ENCODE results near the gene PROX2. TPM values are rescaled to one million over a fixed set of nuclear protein-coding genes. Genes with fewer than 3 reads are reported as not detected.

Gene PROX2
- total RNA-seq, 2 experiments from 2014 or later, result 0.50 to 0.76 TPM

GRCh38 chr14:74859757-74860552 is 16.0 kb downstream of the PROX2 start:
- CTCF ChIA-PET, result interaction anchor here (1.0 to 8.9 kb wide), 17 partner anchors 8 to 251 kb away, joined by 3 to 175 read pairs (median 7); partner anchors contain the start of genes ACYP1 and DLST
- POLR2A ChIA-PET, result interaction anchor here (0.7 kb wide), 1 partner anchor 105 kb away, joined by 3 read pairs; no protein-coding TSS in a partner anchor

- CTCF ChIA-PET, result interaction anchor here (8.9 kb wide), 1 partner anchor 48 kb away, joined by 175 read pairs; no protein-coding TSS in a partner anchor
- POLR2A ChIA-PET, result no interaction called here
Observed at GRCh38 chr14:74858022-74858421, 17.9 kb downstream of the PROX2 start.

GRCh38 chr14:74856366-74856765 is 19.6 kb downstream of the PROX2 start:
- CTCF ChIA-PET, result interaction anchor here (1.3 kb wide), 1 partner anchor 50 kb away, joined by 6 read pairs; no protein-coding TSS in a partner anchor
- POLR2A ChIA-PET, result no interaction called here

- CTCF ChIA-PET, result interaction anchor here (1.3 kb wide), 1 partner anchor 50 kb away, joined by 6 read pairs; no protein-coding TSS in a partner anchor
- POLR2A ChIA-PET, result no interaction called here
Observed at GRCh38 chr14:74855945-74856344, 20.0 kb downstream of the PROX2 start.

DNA sequence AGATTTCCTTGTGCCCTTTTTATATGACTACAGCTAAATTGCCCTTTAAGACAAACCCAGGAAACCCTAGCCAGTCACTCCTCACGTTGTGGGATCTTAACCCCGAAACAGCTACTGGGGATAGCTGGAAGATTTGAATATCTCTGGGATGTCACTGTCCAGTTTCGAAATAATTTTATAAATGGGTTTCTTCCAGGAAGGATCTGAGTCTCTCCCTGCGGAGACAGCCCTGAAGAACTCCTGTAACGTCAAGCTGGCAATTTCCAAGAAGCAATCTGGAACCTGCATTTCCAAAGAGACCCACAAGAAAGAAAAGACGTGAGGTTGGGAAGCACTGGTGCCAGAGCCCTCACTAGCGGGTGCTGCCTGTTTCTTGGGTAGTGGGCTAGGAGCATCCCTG is 20.9 kb downstream of the PROX2 start:
- ChIA-PET CTCF (interaction anchor here (0.9 kb wide), 1 partner anchor 51 kb away, joined by 4 read pairs; no protein-coding TSS in a partner anchor), POLR2A (no interaction called here)

DNA sequence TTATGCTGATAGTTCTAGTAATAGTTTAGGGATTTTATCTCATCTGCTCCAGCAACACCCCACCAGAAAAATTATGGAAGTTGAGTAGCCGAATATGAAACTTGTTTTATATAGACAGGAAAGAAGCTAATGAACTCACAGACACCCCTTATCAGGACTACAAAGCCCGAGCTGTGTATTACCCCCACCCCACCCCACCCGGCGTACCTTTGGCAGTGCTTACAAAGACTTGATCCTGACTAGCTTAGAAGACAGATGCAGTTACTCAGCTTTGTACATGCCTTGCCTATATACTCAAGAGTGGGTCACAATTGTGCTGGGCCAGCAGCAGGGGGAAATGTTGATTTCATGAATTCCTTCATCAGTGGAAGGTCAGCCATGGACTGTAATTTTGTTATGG is 22.4 kb downstream of the PROX2 start:
- ChIA-PET CTCF (interaction anchor here (0.5 kb wide), 1 partner anchor 80 kb away, joined by 3 read pairs; no protein-coding TSS in a partner anchor), POLR2A (interaction anchor here (0.6 kb wide), 1 partner anchor 54 kb away, joined by 4 read pairs; no protein-coding TSS in a partner anchor)

DNA sequence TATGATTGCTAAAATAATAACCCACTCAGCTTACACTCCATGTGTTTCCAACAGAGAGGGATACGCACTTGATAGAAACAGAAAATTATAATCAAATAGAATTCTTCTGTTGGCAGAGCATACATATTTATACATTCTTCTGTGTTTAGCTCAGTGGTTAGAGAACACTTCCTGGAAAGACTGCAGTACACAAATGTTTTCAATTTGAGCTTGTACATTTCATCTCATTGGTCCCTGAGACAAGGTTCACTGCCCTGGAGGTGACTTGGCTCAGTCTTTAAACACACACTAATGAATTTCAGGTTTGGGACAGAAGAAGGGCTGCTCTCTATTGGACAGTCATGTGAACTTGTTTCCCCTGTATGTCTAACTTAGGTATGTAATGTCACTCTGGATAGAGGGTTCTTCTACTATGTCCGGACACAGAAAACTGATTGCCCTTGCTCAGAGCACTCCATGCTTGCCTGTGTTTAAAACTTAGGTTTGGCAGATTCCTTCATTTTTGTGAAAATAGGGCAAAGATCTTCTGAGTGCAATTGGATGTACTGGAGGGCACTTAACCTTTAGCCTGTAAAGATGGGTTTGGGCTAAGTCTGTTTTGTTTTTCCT is 22.9 kb downstream of the PROX2 start:
- ChIA-PET CTCF (interaction anchor here (0.5 to 3.2 kb wide), 2 partner anchors 7 to 79 kb away, joined by 3 to 9 read pairs; no protein-coding TSS in a partner anchor), POLR2A (interaction anchor here (0.6 kb wide), 1 partner anchor 72 kb away, joined by 5 read pairs; no protein-coding TSS in a partner anchor)

- ChIA-PET CTCF (interaction anchor here (1.3 kb wide), 1 partner anchor 12 kb away, joined by 7 read pairs; no protein-coding TSS in a partner anchor), POLR2A (no interaction called here)
Observed at GRCh38 chr14:74848768-74849167, 27.2 kb downstream of the PROX2 start.

- POLR2A ChIA-PET, result no interaction called here
- CTCF ChIA-PET, result interaction anchor here (0.6 to 2.1 kb wide), 3 partner anchors 13 to 288 kb away, joined by 3 to 15 read pairs (median 4); no protein-coding TSS in a partner anchor
Observed at GRCh38 chr14:74846968-74847665, 28.8 kb downstream of the PROX2 start.

DNA sequence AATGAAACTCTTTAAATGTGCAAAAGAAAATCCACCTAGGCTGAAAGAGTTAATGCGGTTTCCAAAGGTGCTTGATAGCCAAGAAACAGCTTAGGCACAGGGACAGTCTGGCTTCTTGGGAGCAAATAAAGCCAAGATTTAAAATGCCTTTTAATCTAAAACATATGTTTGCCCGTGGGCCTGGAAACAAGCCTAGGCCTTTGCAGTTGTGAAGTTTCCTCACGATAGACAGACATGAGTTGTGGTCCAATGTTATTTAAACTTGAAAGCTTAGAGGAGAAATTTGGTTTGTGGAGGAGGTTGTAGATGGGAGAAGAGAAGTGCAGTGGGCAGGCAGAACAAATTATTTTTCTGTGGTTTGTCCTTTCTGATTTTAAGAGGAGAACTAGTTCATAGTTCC is 29.8 kb downstream of the PROX2 start:
- POLR2A ChIA-PET, result no interaction called here

DNA sequence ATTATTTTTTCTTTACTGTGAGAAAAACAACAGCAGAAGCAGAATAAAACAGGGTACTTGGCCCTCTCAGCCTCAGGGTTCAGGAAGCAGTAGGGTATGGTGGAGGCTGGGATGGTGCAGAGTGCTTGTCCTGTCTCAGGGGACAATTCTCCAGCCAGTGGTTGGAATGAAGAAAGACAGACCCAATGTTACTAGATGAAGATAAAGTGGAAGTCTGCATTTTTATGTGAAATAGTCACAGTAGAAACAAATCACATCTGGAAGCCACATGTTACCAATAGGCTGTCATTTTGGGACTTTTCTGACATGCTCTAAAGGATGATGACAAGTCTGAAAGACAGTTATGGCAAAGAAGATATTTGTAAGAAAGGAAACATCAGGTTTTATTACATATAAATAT is 32.3 kb downstream of the PROX2 start:
- ChIA-PET CTCF (no interaction called here), POLR2A (no interaction called here)

More for the DNA sequence above, 29.8 kb downstream of the PROX2 start:
- CTCF ChIA-PET, result interaction anchor here (1.2 to 2.1 kb wide), 2 partner anchors 14 to 60 kb away, joined by 4 to 15 read pairs; no protein-coding TSS in a partner anchor

DNA sequence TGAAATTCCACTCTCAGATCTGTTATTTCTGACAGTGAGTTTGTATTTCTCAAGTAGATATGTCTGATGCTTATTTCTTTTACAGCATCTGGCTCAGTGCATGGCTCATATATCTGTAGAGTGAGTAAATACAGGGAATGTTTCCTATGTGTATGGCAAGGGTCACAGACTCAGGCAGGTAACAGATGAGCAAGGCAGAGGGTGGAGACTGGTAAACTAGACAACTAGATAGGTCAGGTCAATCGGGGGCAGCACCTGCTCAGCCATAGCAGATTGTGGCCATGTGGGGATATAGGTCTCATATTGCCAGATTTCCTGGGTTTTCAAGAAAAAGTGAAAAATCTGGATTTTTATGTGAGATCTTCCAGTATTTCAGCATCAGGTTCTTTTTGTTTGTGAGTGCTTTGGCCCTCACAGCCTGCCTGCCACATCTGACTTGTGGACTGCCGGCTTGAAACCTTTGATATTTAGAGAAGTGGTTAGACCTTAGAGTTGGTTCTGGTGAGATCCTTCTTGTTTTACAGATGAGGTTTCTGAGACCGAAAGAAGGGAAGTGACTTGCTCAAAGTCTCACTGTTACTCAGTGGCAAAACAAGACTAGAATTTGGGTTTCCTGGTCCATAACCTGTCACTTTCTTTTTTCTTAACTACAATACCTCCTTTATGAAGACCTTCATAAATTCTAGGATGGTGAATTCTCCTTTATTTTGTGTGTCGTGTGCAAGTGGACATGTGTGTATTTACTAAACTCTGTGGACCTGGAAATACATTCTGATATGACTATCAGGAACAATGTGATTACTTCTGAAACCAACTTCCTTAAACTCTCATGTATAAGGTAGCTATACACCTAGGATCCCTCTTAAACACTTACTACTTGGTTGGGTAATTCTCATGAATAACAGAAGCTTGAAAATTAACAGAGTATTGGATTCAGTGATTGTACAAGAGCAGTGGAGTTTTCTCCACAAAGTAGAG is 34.4 kb downstream of the PROX2 start:
- POLR2A ChIA-PET, result interaction anchor here (0.6 kb wide), 1 partner anchor 57 kb away, joined by 7 read pairs; no protein-coding TSS in a partner anchor
- CTCF ChIA-PET, result interaction anchor here (0.6 to 1.1 kb wide), 2 partner anchors 19 to 269 kb away, joined by 3 read pairs; no protein-coding TSS in a partner anchor

DNA sequence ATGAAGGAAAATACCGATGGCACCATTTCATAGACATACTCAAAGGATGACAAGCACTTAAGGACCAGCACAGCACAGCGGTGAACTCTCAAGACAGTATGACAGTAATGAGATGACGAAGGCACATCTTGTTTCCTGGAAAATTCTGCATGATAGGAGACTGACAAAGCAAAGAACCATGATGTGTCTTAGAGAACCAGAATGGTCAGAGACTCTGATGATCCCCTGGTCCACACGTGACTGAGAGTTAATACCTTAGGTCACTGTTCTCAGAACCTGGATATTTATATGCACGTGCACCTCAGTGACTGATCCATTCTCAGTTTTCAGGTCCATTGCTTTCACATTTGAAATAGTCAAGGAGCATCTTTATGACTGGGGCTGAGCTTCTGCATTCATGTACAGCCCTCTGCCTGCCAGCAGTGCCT is 35.3 kb downstream of the PROX2 start:
- POLR2A ChIA-PET, result no interaction called here

GRCh38 chr14:74838166-74838565 is 37.8 kb downstream of the PROX2 start:
- ChIA-PET POLR2A (interaction anchor here (1.0 kb wide), 1 partner anchor 219 kb away, joined by 5 read pairs; no protein-coding TSS in a partner anchor), CTCF (no interaction called here)

More for the DNA sequence above, 35.3 kb downstream of the PROX2 start:
- CTCF ChIA-PET, result no interaction called here

DNA sequence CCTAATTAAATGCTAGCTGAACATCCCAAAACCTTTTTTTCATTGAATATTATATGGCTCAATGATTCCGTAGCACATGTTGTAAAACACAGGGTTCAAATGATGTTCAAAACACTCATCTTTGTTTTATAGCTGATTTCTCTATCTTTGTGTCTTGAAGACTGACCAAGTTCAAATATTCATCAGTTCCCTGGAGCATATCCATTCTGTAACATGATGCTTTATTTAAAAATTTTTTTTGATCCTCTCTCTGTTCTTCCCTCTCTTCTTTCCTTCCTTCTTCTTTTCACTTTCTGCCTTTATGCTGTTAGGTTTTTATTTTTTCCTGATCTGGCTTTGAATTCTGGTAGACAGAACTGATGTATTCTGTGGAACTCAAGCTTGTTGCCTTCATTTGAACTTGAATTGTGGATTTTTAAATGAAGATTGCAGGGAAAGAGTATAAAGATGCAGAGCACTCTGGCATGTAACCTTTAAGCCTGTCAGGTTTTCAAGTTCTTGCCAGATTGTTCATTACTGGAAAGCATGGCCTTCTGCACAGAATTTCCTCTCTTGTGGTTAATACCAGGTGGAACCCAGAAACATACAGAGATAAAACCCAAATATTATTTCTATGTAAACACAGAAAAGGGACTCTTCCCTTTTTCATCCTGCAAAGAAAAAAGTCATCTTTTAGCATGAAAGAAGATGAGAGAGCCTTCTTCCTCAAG is 39.5 kb downstream of the PROX2 start:
- ChIA-PET POLR2A (no interaction called here), CTCF (interaction anchor here (1.7 to 2.1 kb wide), 2 partner anchors 70 to 225 kb away, joined by 5 read pairs; partner anchors contain the start of gene LTBP2)

DNA sequence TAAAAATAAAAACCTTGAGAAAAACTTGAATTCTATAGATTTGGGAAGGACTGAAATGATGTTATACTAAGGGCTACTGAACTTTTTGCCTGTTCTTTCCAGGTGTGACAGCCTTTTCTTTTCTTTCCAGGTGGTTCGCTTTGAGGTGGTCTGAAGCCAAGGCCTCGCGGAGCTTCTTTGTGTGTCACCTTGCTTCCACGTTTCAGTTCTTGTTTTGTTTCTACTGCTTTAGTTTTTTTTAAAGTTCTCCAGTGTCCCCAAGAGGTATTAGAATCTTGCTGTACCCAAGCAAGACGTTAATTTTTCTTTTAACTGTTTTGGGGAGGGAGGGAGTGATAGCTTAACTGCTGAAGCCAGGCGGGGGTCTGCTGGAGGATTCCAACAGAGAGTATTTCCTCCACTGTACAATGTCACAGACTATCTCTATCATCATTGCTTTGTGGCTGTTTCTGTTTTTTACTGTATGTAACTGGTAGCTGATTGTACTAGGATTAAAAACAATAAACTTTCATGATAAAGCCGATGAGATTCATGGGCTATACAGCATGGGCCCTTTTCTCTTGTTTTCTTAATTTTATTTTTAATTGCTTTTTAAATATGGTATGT is 40.2 kb downstream of the PROX2 start:
- ChIA-PET CTCF (interaction anchor here (1.5 to 2.1 kb wide), 3 partner anchors 70 to 224 kb away, joined by 5 read pairs; partner anchors contain the start of gene LTBP2), POLR2A (no interaction called here)

All from activated CD8-positive, alpha-beta memory T cell treated with anti-CD3 and anti-CD28 coated beads for 36 hours (primary cell).